SK-N-SH (cell line): Measurements from ENCODE around the gene MVP. TPM values are rescaled to one million over a fixed set of nuclear protein-coding genes. Genes with fewer than 3 reads are reported as not detected.
A peak's percentile ranks its signal among the peaks of the same experiment; 100 is the strongest.

ENCODE experiments used
- CTCF ChIA-PET: fragments of 300-600, 350-600 bp; formaldehyde crosslinking; extraction: SDS; loops from one replicate; lab custom pipeline; 2021; lab: Yijun Ruan, JAX
- POLR2A ChIA-PET: fragments of 350-600 bp; sonication (Branson Sonifier 250); formaldehyde crosslinking; extraction: SDS; loops from one replicate; lab custom pipeline; 2020; ENCODE audit warnings: antibody characterized with exemption, inconsistent platforms; lab: Yijun Ruan, JAX
- DNase-seq: peaks from one replicate; pipeline ENCODE4 v3.0.0; 2012
- H2AFZ ChIP-seq: fragments of 200-600 bp; sonication (generic); 2 replicates; pipeline ENCODE4 v1.8.1; 2016; ENCODE audit warnings: antibody characterized with exemption, mild to moderate bottlenecking, low read depth
- H3F3A ChIP-seq: fragments of 200-600 bp; sonication (generic); replicated peaks from 2 replicates; pipeline ENCODE3; 2016; ENCODE audit warnings: antibody characterized with exemption, mild to moderate bottlenecking; ENCODE audit not compliant: insufficient read depth
- H3K27ac ChIP-seq, 2 experiments: fragments of 200-500 bp in 1 of 2; fragments of 200-600 bp in 1 of 2; sonication (Bioruptor generic) in 1 of 2; sonication (generic), shearing (Covaris generic) in 1 of 2; 2 replicates each; pipeline versions ENCODE4 v1.5.1 to v1.6.1; 2014 to 2016; ENCODE audit warnings: low read depth in 2 of 2, inconsistent platforms in 1 of 2, low read length in 1 of 2, mild to moderate bottlenecking in 1 of 2, mixed read lengths in 1 of 2
- H3K27me3 ChIP-seq: fragments of 200-600 bp; sonication (generic), shearing (Covaris generic); 2 replicates; pipeline ENCODE4 v1.6.1; 2016; ENCODE audit warnings: mixed run types; ENCODE audit not compliant: insufficient read depth
- H3K36me3 ChIP-seq, 2 experiments: fragments of 200-500 bp in 1 of 2; fragments of 200-600 bp in 1 of 2; sonication (Bioruptor generic) in 1 of 2; sonication (generic) in 1 of 2; replicated peaks in 1 of 2; 2 replicates each; pipeline versions ENCODE3 to v1.5.1; 2014 to 2016; ENCODE audit warnings: low read length in 1 of 2, mild to moderate bottlenecking in 1 of 2; ENCODE audit not compliant: insufficient read depth in 2 of 2, control insufficient read depth in 1 of 2
- H3K4me1 ChIP-seq, 2 experiments: fragments of 200-500 bp in 1 of 2; fragments of 200-600 bp in 1 of 2; sonication (Bioruptor generic) in 1 of 2; sonication (generic), shearing (Covaris generic) in 1 of 2; 2 replicates each; pipeline versions ENCODE4 v1.5.1 to v1.6.1; 2014 to 2016; ENCODE audit warnings: low read depth in 1 of 2, low read length in 1 of 2, mixed run types in 1 of 2; ENCODE audit not compliant: insufficient read depth in 2 of 2, control insufficient read depth in 1 of 2
- H3K4me2 ChIP-seq: fragments of 200-600 bp; sonication (generic), shearing (Covaris generic); 2 replicates; pipeline ENCODE4 v1.6.1; 2017; ENCODE audit warnings: mixed run types
- H3K4me3 ChIP-seq, 2 experiments: fragments of 200-500 bp in 1 of 2; fragments of 200-600 bp in 1 of 2; sonication (Bioruptor generic) in 1 of 2; sonication (generic), shearing (Covaris generic) in 1 of 2; 2 replicates each; pipeline versions ENCODE4 v1.5.1 to v1.8.1; 2014 to 2016; ENCODE audit warnings: low read depth in 2 of 2, inconsistent platforms in 1 of 2, low read length in 1 of 2, mild to moderate bottlenecking in 1 of 2, mixed read lengths in 1 of 2, moderate library complexity in 1 of 2
- H3K79me2 ChIP-seq: fragments of 200-600 bp; sonication (generic); 2 replicates; pipeline ENCODE4 v1.8.1; 2017; ENCODE audit warnings: mild to moderate bottlenecking; ENCODE audit not compliant: insufficient read depth
- H3K9ac ChIP-seq: fragments of 200-600 bp; sonication (generic); 2 replicates; pipeline ENCODE4 v1.6.1; 2017; ENCODE audit warnings: mixed run types
- H3K9me2 ChIP-seq: fragments of 200-600 bp; sonication (generic); 2 replicates; pipeline ENCODE4 v1.6.1; 2017; ENCODE audit warnings: mixed run types
- H3K9me3 ChIP-seq: fragments of 200-600 bp; sonication (generic); 2 replicates; pipeline ENCODE4 v1.6.1; 2017; ENCODE audit warnings: mixed run types, mild to moderate bottlenecking, moderate library complexity
- H4K20me1 ChIP-seq: fragments of 200-600 bp; sonication (generic); 2 replicates; pipeline ENCODE4 v1.6.1; 2017; ENCODE audit warnings: mild to moderate bottlenecking, mixed run types; ENCODE audit not compliant: insufficient read depth
- CTCF ChIP-seq: fragments of 200-600 bp; sonication (generic); IDR thresholded peaks from 2 replicates; pipeline ENCODE4 v1.6.1; 2017; ENCODE audit warnings: antibody characterized with exemption, mild to moderate bottlenecking, moderate library complexity
- ELF1 ChIP-seq: IDR thresholded peaks from 2 replicates; pipeline ENCODE4 v1.4.0; 2012
- FOXM1 ChIP-seq: IDR thresholded peaks from 2 replicates; pipeline ENCODE4 v1.4.0; 2012; ENCODE audit warnings: low read depth, mild to moderate bottlenecking
- IRF3 ChIP-seq: fragments of 150-350 bp; IDR thresholded peaks from 2 replicates; pipeline ENCODE4 v1.6.1; 2016; ENCODE audit warnings: mild to moderate bottlenecking, low read depth, low read length
- JUND ChIP-seq: IDR thresholded peaks from 2 replicates; pipeline ENCODE4 v1.4.0; 2012
- MAX ChIP-seq: IDR thresholded peaks from 2 replicates; pipeline ENCODE4 v1.4.0; 2012; ENCODE audit warnings: low read depth
- NFIC ChIP-seq: IDR thresholded peaks from 2 replicates; pipeline ENCODE4 v1.4.0; 2012; ENCODE audit warnings: borderline replicate concordance
- PBX3 ChIP-seq: IDR thresholded peaks from 2 replicates; pipeline ENCODE4; 2012
- POLR2AphosphoS5 ChIP-seq: IDR thresholded peaks from 2 replicates; pipeline ENCODE4 v1.6.1; 2012; ENCODE audit warnings: low read depth, low read length
- RAD21 ChIP-seq: IDR thresholded peaks from 2 replicates; pipeline ENCODE4 v1.6.1; 2012; ENCODE audit warnings: mild to moderate bottlenecking, low read length
- RCOR1 ChIP-seq: fragments of 150-350 bp; IDR thresholded peaks from 2 replicates; pipeline ENCODE4 v1.6.1; 2017; ENCODE audit warnings: antibody characterized with exemption, low read length
- REST ChIP-seq: IDR thresholded peaks from 2 replicates; pipeline ENCODE4 v1.6.1; 2012; ENCODE audit warnings: mild to moderate bottlenecking, low read depth, low read length, moderate library complexity
- RXRA ChIP-seq: IDR thresholded peaks from 2 replicates; pipeline ENCODE4 v1.4.0; 2012; ENCODE audit warnings: low read depth, mild to moderate bottlenecking, borderline replicate concordance
- TAF1 ChIP-seq: IDR thresholded peaks from 2 replicates; pipeline ENCODE4 v1.6.1; 2012; ENCODE audit warnings: low read depth, mild to moderate bottlenecking, low read length, moderate library complexity, borderline replicate concordance
- TCF12 ChIP-seq: IDR thresholded peaks from 2 replicates; pipeline ENCODE4 v1.4.0; 2012
- USF1 ChIP-seq: IDR thresholded peaks from 2 replicates; pipeline ENCODE4 v1.4.0; 2012; ENCODE audit warnings: low read depth, borderline replicate concordance
- USF2 ChIP-seq: fragments of 150-350 bp; IDR thresholded peaks from 2 replicates; pipeline ENCODE4 v1.6.1; 2017; ENCODE audit warnings: antibody characterized with exemption, low read length, low read depth, borderline replicate concordance
- YY1 ChIP-seq: IDR thresholded peaks from 2 replicates; pipeline ENCODE4 v1.4.0; 2012; ENCODE audit warnings: low read depth, mild to moderate bottlenecking
- ZBTB33 ChIP-seq: IDR thresholded peaks from 2 replicates; pipeline ENCODE4 v1.4.0; 2012; ENCODE audit warnings: low read depth, borderline replicate concordance
- WGBS: methylation state at CpG from one replicate; pipeline ENCODE4 v1.1.6; 2017; ENCODE audit warnings: low lambda C conversion rate; 5-methylcytosine and 5-hydroxymethylcytosine counted together
- polyA plus RNA-seq, 3 experiments: library from polyadenylated mRNA; depleted of rRNA; stranded (reverse); fragments of >200 nt; gene quantifications; 2 replicates each; pipeline ENCODE4 v1.2.3, GENCODE V29; 2012

Gene MVP
- polyA plus RNA-seq, 1 of the 3 experiments (the other 2 are of a cell fraction) = 222 TPM

GRCh38 chr16:29814592-29814991, 5.7 kb upstream of the MVP start:
- H2AFZ ChIP-seq = no peak overlapping the region
- WGBS = 93% methylated on average over 5 of the region's 5 CpGs
- H3K4me3 ChIP-seq = peak overlapping the region; percentile 72 to 77; a peak in 2 of 4 replicates
- H3K4me2 ChIP-seq = peak overlapping the region; percentile 97
- ChIA-PET CTCF (interaction anchor here (0.7 to 3.1 kb wide), 2 partner anchors 27 to 34 kb away, joined by 3 to 14 read pairs; no protein-coding TSS in a partner anchor), POLR2A (no interaction called here)
- H3K27me3 ChIP-seq = no peaks in the 10 kb centered on the region
- peaks cover 5% of the 10 kb centered on the region for H4K20me1 ChIP-seq
- H3K4me1 ChIP-seq = peaks cover 38 to 60% of the 10 kb centered on the region in 2 experiments
- TF ChIP-seq CTCF (no peak), RCOR1 (no peak), RAD21 (no peak), USF2 (no peak), IRF3 (no peak), POLR2AphosphoS5 (no peak), ELF1 (no peak), ZBTB33 (no peak), USF1 (no peak), TCF12 (no peak), MAX (no peak), RXRA (no peak), PBX3 (no peak), FOXM1 (no peak), TAF1 (no peak), JUND (no peak), REST (no peak), YY1 (no peak), NFIC (no peak)
- peaks cover 8 to 15% of the 10 kb centered on the region in 2 experiments for H3K36me3 ChIP-seq
- peaks cover 75% of the 10 kb centered on the region for H3K79me2 ChIP-seq
- H3K9me2 ChIP-seq = no peaks in the 10 kb centered on the region
- DNase-seq = no peak
- no peaks in the 10 kb centered on the region for H3K9me3 ChIP-seq
- H3K9ac ChIP-seq = peak overlapping the region; percentile 72; the same call in 1 of the 2 replicates
- H3K27ac ChIP-seq = peak overlapping the region in 1 of 2 experiments; percentile 94; a peak in 2 of 4 replicates
- H3F3A ChIP-seq = peaks cover 41% of the 10 kb centered on the region
